Smooth muscle cell of the brain vasculature (primary cell): ENCODE results near the gene EDC3.
"Not testable (repeated sequence)": the region's sequence is repeated elsewhere in the genome, so short reads cannot be mapped to it uniquely, and the experiment has no call there.

ENCODE experiments used
- DNase-seq: peaks from one replicate; pipeline ENCODE4 v3.0.0-alpha.2; 2012; ENCODE audit warnings: low read depth, low spot score

The EDC3 gene

GRCh38 chr15:74709892-74710291 is 14.1 kb upstream of the EDC3 start:
- no peak for DNase-seq

GRCh38 chr15:74709011-74709410 is 13.2 kb upstream of the EDC3 start:
- no peak for DNase-seq

GRCh38 chr15:74696808-74697207 is 984 bp upstream of the EDC3 start:
- DNase-seq, result no peak

- DNase-seq, result no peak
Measured at GRCh38 chr15:74696398-74696729, 540 bp upstream of the EDC3 start.

- no peak for DNase-seq
Measured at GRCh38 chr15:74692327-74692726, 3.5 kb downstream of the EDC3 start.

- DNase-seq, result no peak
Measured at GRCh38 chr15:74683758-74684157, 12.1 kb downstream of the EDC3 start.

- no peak for DNase-seq
Measured at GRCh38 chr15:74682954-74683353, 12.9 kb downstream of the EDC3 start.

GRCh38 chr15:74680456-74680855 is 15.4 kb downstream of the EDC3 start:
- DNase-seq, result no peak

- no peak for DNase-seq
Measured at GRCh38 chr15:74676801-74677200, 19.0 kb downstream of the EDC3 start.

GRCh38 chr15:74674161-74674560 is 21.7 kb downstream of the EDC3 start:
- DNase-seq, result no peak

- DNase-seq, result no peak
Measured at GRCh38 chr15:74669627-74670026, 26.2 kb downstream of the EDC3 start.

GRCh38 chr15:74667975-74668374 is 27.8 kb downstream of the EDC3 start:
- DNase-seq, result no peak

GRCh38 chr15:74664670-74665069 is 31.2 kb downstream of the EDC3 start:
- no peak for DNase-seq

- DNase-seq, result no peak
Measured at GRCh38 chr15:74664028-74664616, 31.7 kb downstream of the EDC3 start.

GRCh38 chr15:74663303-74664027 is 32.4 kb downstream of the EDC3 start:
- no peak for DNase-seq

- no peak for DNase-seq
Measured at GRCh38 chr15:74662064-74662860, 33.6 kb downstream of the EDC3 start.

- DNase-seq, result not testable (repeated sequence)
Measured at GRCh38 chr15:74661280-74661679, 34.5 kb downstream of the EDC3 start.

- DNase-seq, result no peak
Measured at GRCh38 chr15:74657846-74658245, 38.0 kb downstream of the EDC3 start.

- DNase-seq, result no peak
Measured at GRCh38 chr15:74656935-74657535, 38.8 kb downstream of the EDC3 start.

- DNase-seq, result no peak
Measured at GRCh38 chr15:74655424-74655823, 40.4 kb downstream of the EDC3 start.

- no peak for DNase-seq
Measured at GRCh38 chr15:74653426-74654102, 42.3 kb downstream of the EDC3 start.

- DNase-seq, result no peak
Measured at GRCh38 chr15:74651242-74651741, 44.5 kb downstream of the EDC3 start.
